GM08714 (cell line): ENCODE data around the gene LITAF.
"Not testable (repeated sequence)": the region's sequence is repeated elsewhere in the genome, so short reads cannot be mapped to it uniquely, and the experiment has no call there.

Source experiments
- H3K4me3 ChIP-seq: fragments of 200-500 bp; sonication (Bioruptor generic); 2 replicates; pipeline ENCODE4 v1.5.1; 2014; ENCODE audit warnings: mild to moderate bottlenecking, low read length, inconsistent platforms
- ZNF274 ChIP-seq: IDR thresholded peaks from 2 replicates; pipeline ENCODE4 v1.6.1; 2012; ENCODE audit warnings: mild to moderate bottlenecking, low read depth, low read length

The LITAF gene

GRCh38 chr16:11582157-11582814 lies 4.4 kb downstream of the LITAF start:
- H3K4me3 ChIP-seq: peak overlapping the region; percentile 50; the same call in 1 of the 2 replicates
- TF ChIP-seq ZNF274: no peak

DNA sequence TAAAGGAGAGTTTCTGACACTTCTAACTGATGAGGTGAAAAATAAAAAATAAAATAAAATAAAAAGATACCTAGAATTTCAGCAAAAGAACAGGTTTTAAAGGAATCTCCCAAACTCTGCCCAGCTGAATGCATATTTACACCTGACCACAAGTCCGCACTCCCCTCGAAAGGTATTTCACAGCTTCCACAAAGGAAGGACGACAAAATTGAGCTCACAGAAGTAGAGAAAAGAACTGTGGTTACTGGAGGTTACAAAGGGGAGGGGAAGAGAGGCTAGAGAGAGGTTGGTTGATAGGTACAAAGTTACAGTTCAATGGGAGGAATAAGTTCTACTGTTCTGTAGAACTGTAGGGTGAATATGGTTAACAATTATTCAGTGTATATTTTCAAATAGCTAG lies 5.0 kb downstream of the LITAF start:
- H3K4me3 ChIP-seq: peak overlapping the region; percentile 35; the same call in 1 of the 2 replicates

DNA sequence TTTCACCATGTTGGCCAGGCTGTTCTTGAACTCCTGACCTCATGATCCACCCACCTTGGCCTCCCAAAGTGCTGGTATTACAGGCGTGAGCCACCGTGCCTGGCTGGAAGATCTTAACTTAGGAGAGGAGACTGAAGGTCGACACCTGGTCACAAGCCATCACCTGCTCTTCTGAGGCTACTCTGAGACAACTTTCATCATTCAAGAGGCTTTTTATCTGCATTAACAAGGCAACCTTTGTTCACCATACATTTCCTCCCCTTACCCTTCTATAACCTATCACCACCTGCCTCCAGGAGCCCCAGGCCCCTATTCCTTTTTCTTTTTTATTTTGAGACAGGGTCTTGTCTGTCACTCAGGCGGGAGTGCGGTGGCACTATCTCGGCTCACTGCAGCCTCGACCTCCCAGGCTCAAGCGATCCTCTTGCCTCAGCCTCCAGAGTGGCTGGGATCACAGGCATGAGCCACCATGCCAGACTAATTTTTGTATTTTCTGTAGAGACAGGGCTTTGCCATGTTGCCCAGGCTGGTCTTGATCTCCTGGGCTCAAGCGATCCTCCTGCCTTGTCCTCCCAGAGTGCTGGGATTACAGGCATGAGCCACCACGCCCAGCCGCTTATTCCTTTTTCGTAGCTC lies 6.2 kb downstream of the LITAF start:
- TF ChIP-seq ZNF274: no peak
- no peak overlapping the region; the same call in 1 of the 2 replicates for H3K4me3 ChIP-seq

More for the DNA sequence above, 5.0 kb downstream of the LITAF start:
- no peak for TF ChIP-seq ZNF274

GRCh38 chr16:11577290-11577660 lies 9.4 kb downstream of the LITAF start:
- H3K4me3 ChIP-seq: not testable (repeated sequence)

- no peak for TF ChIP-seq ZNF274
- H3K4me3 ChIP-seq: peak overlapping the region; percentile 37; the same call in 1 of the 2 replicates
Measured at GRCh38 chr16:11576427-11577289, 10.1 kb downstream of the LITAF start.

GRCh38 chr16:11575223-11575589 lies 11.5 kb downstream of the LITAF start:
- peak overlapping the region; percentile 10; the same call in 1 of the 2 replicates for H3K4me3 ChIP-seq
- no peak for TF ChIP-seq ZNF274

- H3K4me3 ChIP-seq: no peak overlapping the region
- no peak for TF ChIP-seq ZNF274
Measured at GRCh38 chr16:11572301-11572995, 14.3 kb downstream of the LITAF start.

GRCh38 chr16:11571549-11571948 lies 15.2 kb downstream of the LITAF start:
- no peak for TF ChIP-seq ZNF274
- no peak overlapping the region for H3K4me3 ChIP-seq

DNA sequence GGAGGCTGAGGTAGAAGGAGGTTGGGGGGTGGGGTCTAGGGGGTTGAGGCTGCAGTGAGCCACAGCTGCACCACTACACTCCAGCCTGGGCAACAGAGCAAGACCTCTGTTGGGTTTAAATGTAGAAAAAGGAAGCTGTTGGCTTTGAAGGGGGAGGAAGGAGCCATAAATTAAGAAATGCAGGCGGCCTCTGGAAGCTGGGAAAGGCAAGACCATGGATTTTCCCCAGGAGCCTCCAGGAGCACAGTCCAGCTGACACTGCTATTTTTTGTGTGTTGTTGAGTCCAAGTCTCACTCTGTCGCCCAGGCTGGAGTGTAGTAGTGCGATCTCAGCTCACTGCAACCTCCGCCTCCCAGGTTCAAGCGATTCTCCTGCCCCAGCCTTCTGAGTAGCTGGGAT lies 15.9 kb downstream of the LITAF start:
- no peak overlapping the region for H3K4me3 ChIP-seq
- no peak for TF ChIP-seq ZNF274

DNA sequence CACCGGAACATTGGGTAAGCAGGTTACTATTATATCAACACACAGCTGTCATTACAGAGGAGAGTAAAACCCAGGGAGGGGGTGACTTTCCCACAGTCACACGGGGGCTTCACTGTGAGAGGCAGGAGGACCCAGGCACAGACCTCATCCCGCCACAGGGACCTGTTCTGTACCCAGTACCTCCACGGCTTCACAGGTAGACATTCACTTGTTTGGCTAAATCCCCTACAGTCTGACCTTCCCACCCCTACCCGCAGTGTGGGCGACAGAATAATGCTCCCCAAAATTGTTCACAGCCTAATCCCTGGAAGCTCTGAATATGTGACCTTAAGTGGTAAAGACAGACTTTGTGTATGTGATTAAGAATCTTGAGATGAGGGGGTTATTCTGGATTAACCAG lies 16.5 kb downstream of the LITAF start:
- no peak for TF ChIP-seq ZNF274

GRCh38 chr16:11566398-11566797 lies 20.3 kb downstream of the LITAF start:
- no peak overlapping the region for H3K4me3 ChIP-seq
- no peak for TF ChIP-seq ZNF274

More for the DNA sequence above, 16.5 kb downstream of the LITAF start:
- no peak overlapping the region for H3K4me3 ChIP-seq

- TF ChIP-seq ZNF274: no peak
- H3K4me3 ChIP-seq: no peak overlapping the region
Measured at GRCh38 chr16:11565665-11566064, 21.1 kb downstream of the LITAF start.

GRCh38 chr16:11564046-11564926 lies 22.4 kb downstream of the LITAF start:
- TF ChIP-seq ZNF274: no peak
- no peak overlapping the region for H3K4me3 ChIP-seq
